ENCODE results near the gene SUPT20HL1.

GRCh38 chrX:24396931-24397279, 36.5 kb downstream of the SUPT20HL1 start:
- TF ChIP-seq CTBP1 (IDR thresholded peaks at IDR 0.05; ENCODE audit: borderline replicate concordance) (no peak), SP1 (IDR thresholded peaks at IDR 0.05) (no peak), ELF4 (IDR thresholded peaks at IDR 0.05) (no peak), L3MBTL2 (conservative IDR thresholded peaks at IDR 0.05) (no peak), BHLHE40 (IDR thresholded peaks at IDR 0.05; ENCODE audit: borderline replicate concordance) (no peak), FOXM1 (IDR thresholded peaks at IDR 0.05; ENCODE audit: borderline replicate concordance) (no peak), ARNT (IDR thresholded peaks at IDR 0.05) (no peak)
